Measurements from ENCODE around the gene DNAJC6. TPM values are rescaled to one million over a fixed set of nuclear protein-coding genes. Genes with fewer than 3 reads are reported as not detected.

Gene DNAJC6
- total and polyA plus RNA-seq, 2 of the 13 experiments (the other 11 are each of a cell fraction or from before 2014, with no cell fraction given): 1.0 to 1.6 TPM

DNA sequence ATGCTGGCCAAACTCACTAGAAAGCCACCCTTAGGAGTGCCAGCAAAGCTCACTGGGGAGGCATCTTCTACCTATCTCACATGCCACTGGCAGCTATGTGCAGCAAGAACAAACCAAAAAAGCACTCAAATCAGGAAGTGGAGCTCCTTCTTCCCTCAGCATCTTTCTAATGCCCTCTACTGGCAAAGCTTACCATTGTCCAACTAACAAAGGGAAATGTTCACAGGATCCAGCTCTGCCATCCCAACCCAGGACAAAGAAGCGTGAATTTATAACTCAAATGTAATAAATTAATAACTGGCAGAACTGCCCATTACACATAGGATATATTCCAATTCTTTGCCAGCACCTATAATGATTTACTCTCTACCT is 150.0 kb downstream of the DNAJC6 start:
- POLR2A ChIA-PET: interaction anchor here (0.9 to 2.7 kb wide), 4 partner anchors 9 to 39 kb away, joined by 3 to 20 read pairs (median 5); partner anchors contain the start of genes LEPR and LEPROT

More for the DNA sequence above, 150.0 kb downstream of the DNAJC6 start:
- FAIRE-seq: no peak
- no TSS peak for BruUV-seq (replicated peaks)
- peak; percentile 75 for ATAC-seq
- in situ Hi-C loops (cut with HindIII; ENCODE audit: extremely low pct_ligation_motif_present, low pct_unique_long_range_greater_than_20kb): no loop called here
- Histone ChIP-seq H2AFZ (ENCODE audit: low read length) (no peak overlapping the region), H3K4me3 (replicated peaks in 1 of 3; ENCODE audit: insufficient read depth in 1 of 3, low read depth in 2 of 3, low read length in 3 of 3) (no peak overlapping the region), H3K36me3 (replicated peaks in 1 of 2; ENCODE audit: control insufficient read depth in 1 of 2, insufficient read depth in 2 of 2, low read length in 2 of 2) (no peaks in the 10 kb centered on the region), H3K4me2 (ENCODE audit: low read depth, low read length) (no peak overlapping the region), H4K20me1 (ENCODE audit: insufficient read depth, low read length) (no peaks in the 10 kb centered on the region), H3K9me3 (ENCODE audit: low read length) (no peaks in the 10 kb centered on the region), H3K27me3 (ENCODE audit: control insufficient read depth in 1 of 2, insufficient read depth in 2 of 2, low read length in 2 of 2) (no peaks in the 10 kb centered on the region), H3K9ac (ENCODE audit: insufficient read depth, low read depth, low read length) (no peak overlapping the region), H3K4me1 (ENCODE audit: insufficient read depth, low read length) (peaks cover 12% of the 10 kb centered on the region), H3K27ac (ENCODE audit: extremely low read length, insufficient read depth, low read length) (no peak overlapping the region), H3K79me2 (ENCODE audit: insufficient read depth, low read length) (no peaks in the 10 kb centered on the region)
- 75% methylated on average over 1 of the region's 1 CpG for WGBS (ENCODE audit: low lambda C conversion rate)
- intact Hi-C loops (cut with micrococcal nuclease; ENCODE audit: unreplicated experiment): no loop called here
- DNase-seq (ENCODE audit: low spot score): peak; percentile 35
- TF ChIP-seq SMC3 (IDR thresholded peaks at IDR 0.05; ENCODE audit: low read length): peak; percentile 72; the same call in 1 of the 2 replicates
- TF ChIP-seq, protein P1, sequence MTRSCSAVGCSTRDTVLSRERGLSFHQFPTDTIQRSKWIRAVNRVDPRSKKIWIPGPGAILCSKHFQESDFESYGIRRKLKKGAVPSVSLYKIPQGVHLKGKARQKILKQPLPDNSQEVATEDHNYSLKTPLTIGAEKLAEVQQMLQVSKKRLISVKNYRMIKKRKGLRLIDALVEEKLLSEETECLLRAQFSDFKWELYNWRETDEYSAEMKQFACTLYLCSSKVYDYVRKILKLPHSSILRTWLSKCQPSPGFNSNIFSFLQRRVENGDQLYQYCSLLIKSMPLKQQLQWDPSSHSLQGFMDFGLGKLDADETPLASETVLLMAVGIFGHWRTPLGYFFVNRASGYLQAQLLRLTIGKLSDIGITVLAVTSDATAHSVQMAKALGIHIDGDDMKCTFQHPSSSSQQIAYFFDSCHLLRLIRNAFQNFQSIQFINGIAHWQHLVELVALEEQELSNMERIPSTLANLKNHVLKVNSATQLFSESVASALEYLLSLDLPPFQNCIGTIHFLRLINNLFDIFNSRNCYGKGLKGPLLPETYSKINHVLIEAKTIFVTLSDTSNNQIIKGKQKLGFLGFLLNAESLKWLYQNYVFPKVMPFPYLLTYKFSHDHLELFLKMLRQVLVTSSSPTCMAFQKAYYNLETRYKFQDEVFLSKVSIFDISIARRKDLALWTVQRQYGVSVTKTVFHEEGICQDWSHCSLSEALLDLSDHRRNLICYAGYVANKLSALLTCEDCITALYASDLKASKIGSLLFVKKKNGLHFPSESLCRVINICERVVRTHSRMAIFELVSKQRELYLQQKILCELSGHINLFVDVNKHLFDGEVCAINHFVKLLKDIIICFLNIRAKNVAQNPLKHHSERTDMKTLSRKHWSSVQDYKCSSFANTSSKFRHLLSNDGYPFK (CRISPR knock-in tag; IDR thresholded peaks at IDR 0.05; ENCODE audit: borderline replicate concordance): no peak
- TF ChIP-seq, protein P2, sequence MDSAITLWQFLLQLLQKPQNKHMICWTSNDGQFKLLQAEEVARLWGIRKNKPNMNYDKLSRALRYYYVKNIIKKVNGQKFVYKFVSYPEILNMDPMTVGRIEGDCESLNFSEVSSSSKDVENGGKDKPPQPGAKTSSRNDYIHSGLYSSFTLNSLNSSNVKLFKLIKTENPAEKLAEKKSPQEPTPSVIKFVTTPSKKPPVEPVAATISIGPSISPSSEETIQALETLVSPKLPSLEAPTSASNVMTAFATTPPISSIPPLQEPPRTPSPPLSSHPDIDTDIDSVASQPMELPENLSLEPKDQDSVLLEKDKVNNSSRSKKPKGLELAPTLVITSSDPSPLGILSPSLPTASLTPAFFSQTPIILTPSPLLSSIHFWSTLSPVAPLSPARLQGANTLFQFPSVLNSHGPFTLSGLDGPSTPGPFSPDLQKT (CRISPR knock-in tag; IDR thresholded peaks at IDR 0.05; ENCODE audit: borderline replicate concordance): no peak
- no peak for TF ChIP-seq CBFB (CRISPR knock-in tag; IDR thresholded peaks at IDR 0.05)
- no peak for TF ChIP-seq KDM3A (CRISPR knock-in tag; IDR thresholded peaks at IDR 0.05; ENCODE audit: low read depth)
- TF ChIP-seq, protein P3, sequence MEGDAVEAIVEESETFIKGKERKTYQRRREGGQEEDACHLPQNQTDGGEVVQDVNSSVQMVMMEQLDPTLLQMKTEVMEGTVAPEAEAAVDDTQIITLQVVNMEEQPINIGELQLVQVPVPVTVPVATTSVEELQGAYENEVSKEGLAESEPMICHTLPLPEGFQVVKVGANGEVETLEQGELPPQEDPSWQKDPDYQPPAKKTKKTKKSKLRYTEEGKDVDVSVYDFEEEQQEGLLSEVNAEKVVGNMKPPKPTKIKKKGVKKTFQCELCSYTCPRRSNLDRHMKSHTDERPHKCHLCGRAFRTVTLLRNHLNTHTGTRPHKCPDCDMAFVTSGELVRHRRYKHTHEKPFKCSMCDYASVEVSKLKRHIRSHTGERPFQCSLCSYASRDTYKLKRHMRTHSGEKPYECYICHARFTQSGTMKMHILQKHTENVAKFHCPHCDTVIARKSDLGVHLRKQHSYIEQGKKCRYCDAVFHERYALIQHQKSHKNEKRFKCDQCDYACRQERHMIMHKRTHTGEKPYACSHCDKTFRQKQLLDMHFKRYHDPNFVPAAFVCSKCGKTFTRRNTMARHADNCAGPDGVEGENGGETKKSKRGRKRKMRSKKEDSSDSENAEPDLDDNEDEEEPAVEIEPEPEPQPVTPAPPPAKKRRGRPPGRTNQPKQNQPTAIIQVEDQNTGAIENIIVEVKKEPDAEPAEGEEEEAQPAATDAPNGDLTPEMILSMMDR (CRISPR knock-in tag; IDR thresholded peaks at IDR 0.05): peak; percentile 66
- TF ChIP-seq STAG1 (CRISPR knock-in tag; IDR thresholded peaks at IDR 0.05): peak; percentile 59
- TF ChIP-seq BCL6 (CRISPR knock-in tag; IDR thresholded peaks at IDR 0.05): 0 out of 2 replicates have a peak, but pooled peaks have one; percentile 8
- TF ChIP-seq ETV6 (CRISPR knock-in tag; conservative IDR thresholded peaks at IDR 0.05): no peak
- peak; percentile 29; the same call in 1 of the 2 replicates for TF ChIP-seq RAD21 (CRISPR knock-in tag; IDR thresholded peaks at IDR 0.05)
- TF ChIP-seq ZMAT3 (CRISPR knock-in tag; conservative IDR thresholded peaks at IDR 0.05): no peak
- no peak for TF ChIP-seq ZNF160 (CRISPR knock-in tag; IDR thresholded peaks at IDR 0.05)
- TF ChIP-seq ZBTB7B (CRISPR knock-in tag; IDR thresholded peaks at IDR 0.05): no peak
- no peak for TF ChIP-seq ZNF30 (CRISPR knock-in tag; IDR thresholded peaks at IDR 0.05)
- peak; percentile 23 for TF ChIP-seq TEAD3 (CRISPR knock-in tag; optimal IDR thresholded peaks at IDR 0.05; ENCODE audit: borderline replicate concordance)
- no peak for TF ChIP-seq AKAP8 (CRISPR knock-in tag; IDR thresholded peaks at IDR 0.05)
- no peak for TF ChIP-seq ARHGAP35 (CRISPR knock-in tag; IDR thresholded peaks at IDR 0.05; ENCODE audit: borderline replicate concordance)
- no peak for TF ChIP-seq SOX13 (IDR thresholded peaks at IDR 0.05)
- 0 out of 4 replicates have a peak, but pooled peaks of 1 of the 2 experiments have one; percentile 19 for TF ChIP-seq SOX13 (CRISPR knock-in tag; conservative IDR thresholded peaks at IDR 0.05 in 1 of 2, IDR thresholded peaks at IDR 0.05 in 1 of 2)
- TF ChIP-seq ZFP41 (CRISPR knock-in tag; IDR thresholded peaks at IDR 0.05; ENCODE audit: borderline replicate concordance): no peak
- TF ChIP-seq GATA4 (IDR thresholded peaks at IDR 0.05; ENCODE audit: borderline replicate concordance, low read depth): no peak
- peak; percentile 69 for TF ChIP-seq ELF1 (CRISPR knock-in tag; IDR thresholded peaks at IDR 0.05)
- CTCF ChIA-PET (ENCODE audit: low intra/inter-chr PET ratio, low total read pairs): interaction anchor here (1.2 kb wide), 1 partner anchor 122 kb away, joined by 4 read pairs; no protein-coding TSS in a partner anchor
